ENCODE data around the gene SMPD3. TPM values are rescaled to one million over a fixed set of nuclear protein-coding genes. Genes with fewer than 3 reads are reported as not detected.

Gene SMPD3
- total RNA-seq, 1 experiment from 2014 or later = 0.70 TPM

- Mint-ChIP-seq H3K4me1 (peaks cover 25 to 48% of the 10 kb centered on the region in 2 experiments), H3K36me3 (ENCODE audit: insufficient read depth in 1 of 3, low read depth in 3 of 3) (no peaks in the 10 kb centered on the region), H3K4me3 (no peak overlapping the region), H3K27ac (no peak overlapping the region), H3K9me3 (no peaks in the 10 kb centered on the region), H3K27me3 (ENCODE audit: low read depth) (peaks cover 8% of the 10 kb centered on the region)
- H3K79me2 ChIP-seq (ENCODE audit: insufficient read depth, low read length) = no peaks in the 10 kb centered on the region
- no peak overlapping the region for H3K27ac ChIP-seq (ENCODE audit: insufficient read length, low read depth, low read length)
- H4K8ac ChIP-seq (replicated peaks; ENCODE audit: insufficient read length, low read depth, low read length) = no peak overlapping the region
- no peaks in the 10 kb centered on the region for H3K27me3 ChIP-seq (ENCODE audit: insufficient read depth, low read length)
- H3K4me1 ChIP-seq (ENCODE audit: insufficient read depth, low read length) = no peaks in the 10 kb centered on the region
- no peak overlapping the region for H2BK15ac ChIP-seq (ENCODE audit: low read depth, low read length)
- no peak overlapping the region for H2AK5ac ChIP-seq (ENCODE audit: insufficient read length, low read length)
- H3K56ac ChIP-seq (ENCODE audit: insufficient read length, low read depth, low read length) = no peak overlapping the region
- H3K18ac ChIP-seq (ENCODE audit: insufficient read length, low read depth, low read length) = no peak overlapping the region
- no peak overlapping the region for H3K4ac ChIP-seq (ENCODE audit: low read depth, low read length)
- H3K9ac ChIP-seq (ENCODE audit: extremely low read depth, insufficient read length, low read length) = no peak overlapping the region
- no peak overlapping the region for H2BK120ac ChIP-seq (ENCODE audit: low read depth, low read length, poor library complexity, severe bottlenecking)
- no peaks in the 10 kb centered on the region for H3K23me2 ChIP-seq (ENCODE audit: insufficient read length, low read depth, low read length, poor library complexity, severe bottlenecking)
- no peaks in the 10 kb centered on the region for H4K20me1 ChIP-seq (ENCODE audit: control insufficient read depth, insufficient read depth, insufficient read length)
- H3K23ac ChIP-seq (ENCODE audit: insufficient read length, low read depth, low read length) = no peak overlapping the region
- no peaks in the 10 kb centered on the region for H3K79me1 ChIP-seq (ENCODE audit: insufficient read depth, low read depth, low read length, poor library complexity, severe bottlenecking)
- peak; percentile 78 for DNase-seq
- no peak overlapping the region for H2BK20ac ChIP-seq (ENCODE audit: low read depth, low read length, poor library complexity, severe bottlenecking)
- no peak overlapping the region for H4K5ac ChIP-seq (ENCODE audit: insufficient read length, low read depth, low read length)
- peak; percentile 79 for TF ChIP-seq CTCF (conservative IDR thresholded peaks at IDR 0.05)
- H3K9me3 ChIP-seq (ENCODE audit: control insufficient read depth, low read depth, low read length) = no peaks in the 10 kb centered on the region
- H3K14ac ChIP-seq (ENCODE audit: insufficient read depth, low read length) = no peak overlapping the region
- H3K4me2 ChIP-seq (ENCODE audit: insufficient read depth, insufficient read length, low read length) = no peak overlapping the region
- no peak overlapping the region for H2AFZ ChIP-seq (ENCODE audit: low read length)
- no peak overlapping the region for H2BK5ac ChIP-seq (ENCODE audit: insufficient read length, low read length)
- H3T11ph ChIP-seq (ENCODE audit: low read length) = no peak overlapping the region
- no peak overlapping the region for H4K91ac ChIP-seq (ENCODE audit: insufficient read length, low read depth, low read length)
- WGBS (ENCODE audit: extremely low coverage, insufficient read length, low lambda C conversion rate) = no CpG with 5 or more reads among the region's 13 CpGs
- H2BK12ac ChIP-seq (ENCODE audit: insufficient read length, low read depth, low read length) = no peak overlapping the region
Measured at GRCh38 chr16:68367030-68367429, 81.3 kb downstream of the SMPD3 start.
